B cell (primary cell): ENCODE measurements around the gene OR5C1. TPM values are rescaled to one million over a fixed set of nuclear protein-coding genes. Genes with fewer than 3 reads are reported as not detected.

Experiments used
- ATAC-seq: fragments of 200-7000 bp; cut with Tn5 transposase; one replicate; pipeline ENCODE4 v1.10.0; 2021; ENCODE audit warnings: low read depth, mild to moderate bottlenecking, moderate number of reproducible peaks, moderate library complexity
- CTCF ChIA-PET: fragments of 350-600 bp; sonication (Branson Sonifier 250); formaldehyde crosslinking; loops from one replicate; lab custom pipeline; 2021; ENCODE audit warnings: antibody characterized with exemption, inconsistent platforms; lab: Charles Lee
- POLR2A ChIA-PET: fragments of 350-600 bp; sonication (Branson Sonifier 250); formaldehyde crosslinking; loops from one replicate; lab custom pipeline; 2021; ENCODE audit warnings: antibody characterized with exemption; lab: Charles Lee
- DNase-seq: peaks from one replicate; pipeline ENCODE4 v3.0.0; 2013
- H2AFZ ChIP-seq: 2 replicates; pipeline ENCODE4 v1.6.1; 2012; ENCODE audit warnings: mild to moderate bottlenecking, low read depth, low read length; ENCODE audit not compliant: insufficient read depth, poor library complexity, severe bottlenecking
- H3K27ac ChIP-seq, 2 donors: 1 replicate in 1 of 2; 2 replicates in 1 of 2; pipeline ENCODE4 v1.5.1; 2012 to 2013; ENCODE audit warnings: low read length in 2 of 2, mild to moderate bottlenecking in 2 of 2, moderate library complexity in 1 of 2
- H3K27me3 ChIP-seq, 4 experiments: fragments of 200-600 bp in 1 of 4; sonication (generic) in 1 of 4; replicated peaks in 1 of 4; 1 replicate in 2 of 4; 2 replicates in 2 of 4; pipeline versions ENCODE4 v1.6.1 to v1.7.0; 2013 to 2016; ENCODE audit warnings: low read length in 3 of 4, mild to moderate bottlenecking in 2 of 4, mixed read lengths in 1 of 4, moderate library complexity in 1 of 4; ENCODE audit not compliant: insufficient read depth in 4 of 4, control insufficient read depth in 3 of 4; ENCODE audit errors: control extremely low read depth in 1 of 4
- H3K36me3 ChIP-seq, 2 experiments: replicated peaks in 1 of 2; 1 replicate in 1 of 2; 2 replicates in 1 of 2; pipeline versions ENCODE4 v1.6.1 to v1.7.1; 2013; ENCODE audit warnings: low read length in 1 of 2; ENCODE audit not compliant: insufficient read depth in 2 of 2, control insufficient read depth in 1 of 2; ENCODE audit errors: control extremely low read depth in 1 of 2, extremely low read depth in 1 of 2
- H3K4me1 ChIP-seq, 2 donors: fragments of 200-600 bp in 1 of 2; sonication (generic) in 1 of 2; 1 replicate in 1 of 2; 2 replicates in 1 of 2; pipeline versions ENCODE4 v1.5.1 to v1.6.1; 2013 to 2017; ENCODE audit warnings: low read length in 2 of 2; ENCODE audit not compliant: control insufficient read depth in 2 of 2, insufficient read depth in 2 of 2
- H3K4me2 ChIP-seq: replicated peaks from 2 replicates; pipeline ENCODE3; 2012; ENCODE audit warnings: mild to moderate bottlenecking, low read depth, low read length; ENCODE audit not compliant: poor library complexity, severe bottlenecking
- H3K4me3 ChIP-seq, 5 experiments: fragments of 200-600 bp in 1 of 5; sonication (generic) in 1 of 5; 1 replicate in 3 of 5; 2 replicates in 2 of 5; pipeline versions ENCODE4 v1.5.1 to v1.7.0; 2011 to 2016; ENCODE audit warnings: low read length in 4 of 5, mild to moderate bottlenecking in 4 of 5, low read depth in 2 of 5, control low read depth in 1 of 5, moderate library complexity in 1 of 5; ENCODE audit not compliant: insufficient read depth in 1 of 5; ENCODE audit errors: control extremely low read depth in 1 of 5, extremely low read depth in 1 of 5
- H3K79me2 ChIP-seq: fragments of 200-600 bp; sonication (generic); one replicate; pipeline ENCODE4 v1.6.0; 2016; ENCODE audit warnings: low read length; ENCODE audit not compliant: control insufficient read depth, insufficient read depth
- H3K9ac ChIP-seq: fragments of 200-600 bp; sonication (generic); 2 replicates; pipeline ENCODE4 v1.6.1; 2017; ENCODE audit warnings: mild to moderate bottlenecking, low read length, moderate library complexity
- H3K9me3 ChIP-seq, 3 donors: one replicate each; pipeline versions ENCODE4 v1.6.1 to v1.7.1; 2013; ENCODE audit warnings: low read length in 2 of 3; ENCODE audit not compliant: control insufficient read depth in 2 of 3, insufficient read depth in 1 of 3; ENCODE audit errors: control extremely low read depth in 1 of 3
- H4K20me1 ChIP-seq: 2 replicates; pipeline ENCODE4 v1.6.0; 2012; ENCODE audit warnings: mild to moderate bottlenecking, low read length; ENCODE audit not compliant: insufficient read depth, control insufficient read depth, poor library complexity, severe bottlenecking
- H3K27ac Mint-ChIP-seq: one replicate; pipeline ENCODE4 v1.8.0; 2021; ENCODE audit warnings: mixed read lengths
- H3K27me3 Mint-ChIP-seq: one replicate; pipeline ENCODE4 v1.8.0; 2021; ENCODE audit warnings: mixed read lengths
- H3K4me1 Mint-ChIP-seq: one replicate; pipeline ENCODE4 v1.8.0; 2021; ENCODE audit warnings: mixed read lengths
- H3K4me3 Mint-ChIP-seq: one replicate; pipeline ENCODE4 v1.8.0; 2021; ENCODE audit warnings: mixed read lengths
- H3K9me3 Mint-ChIP-seq: one replicate; pipeline ENCODE4 v1.8.0; 2022; ENCODE audit warnings: mixed read lengths; ENCODE audit not compliant: insufficient read depth
- EZH2 ChIP-seq: IDR thresholded peaks from 2 replicates; pipeline ENCODE4 v1.6.1; 2012; ENCODE audit warnings: borderline replicate concordance, low read depth, mild to moderate bottlenecking, moderate library complexity, low read length; ENCODE audit not compliant: insufficient read depth, poor library complexity, severe bottlenecking
- WGBS: methylation state at CpG from one replicate; pipeline ENCODE4 v1.1.5; 2013; ENCODE audit warnings: missing lambda C conversion rate; ENCODE audit not compliant: insufficient coverage; 5-methylcytosine and 5-hydroxymethylcytosine counted together
- intact Hi-C: fragments of 100-400 bp; cut with micrococcal nuclease; formaldehyde crosslinking; loops from one replicate; pipeline ENCODE4 v1.10.0; 2022
- polyA plus RNA-seq: library from polyadenylated mRNA; depleted of rRNA; stranded (reverse); fragments of >200 nt; gene quantifications from 2 replicates; pipeline ENCODE4 v1.2.3, GENCODE V29; 2012
- total RNA-seq, 2 donors: library from RNA; stranded (reverse); fragments of 120-200 nt in 1 of 2; gene quantifications; 1 replicate in 1 of 2; 2 replicates in 1 of 2; pipeline versions ENCODE4 v1.2.3 to v1.2.4, GENCODE V29; 2013 to 2022
- TF ChIP-seq, protein P1 (sequence below): fragments of 200-600 bp; IDR thresholded peaks from one replicate; pipeline ENCODE4 v1.8.0; 2022; ENCODE audit warnings: antibody characterized with exemption, mild to moderate bottlenecking

The OR5C1 gene
- total and polyA plus RNA-seq, 2 donors (not counting 1 experiment from before 2014, with no cell fraction given) = not detected

GRCh38 chr9:122810306-122810946, 21.7 kb downstream of the OR5C1 start:
- Mint-ChIP-seq H3K9me3 (no peaks in the 10 kb centered on the region), H3K27ac (no peak overlapping the region), H3K27me3 (no peaks in the 10 kb centered on the region), H3K4me3 (no peak overlapping the region), H3K4me1 (peaks cover 8% of the 10 kb centered on the region)
- TF ChIP-seq, protein P1, sequence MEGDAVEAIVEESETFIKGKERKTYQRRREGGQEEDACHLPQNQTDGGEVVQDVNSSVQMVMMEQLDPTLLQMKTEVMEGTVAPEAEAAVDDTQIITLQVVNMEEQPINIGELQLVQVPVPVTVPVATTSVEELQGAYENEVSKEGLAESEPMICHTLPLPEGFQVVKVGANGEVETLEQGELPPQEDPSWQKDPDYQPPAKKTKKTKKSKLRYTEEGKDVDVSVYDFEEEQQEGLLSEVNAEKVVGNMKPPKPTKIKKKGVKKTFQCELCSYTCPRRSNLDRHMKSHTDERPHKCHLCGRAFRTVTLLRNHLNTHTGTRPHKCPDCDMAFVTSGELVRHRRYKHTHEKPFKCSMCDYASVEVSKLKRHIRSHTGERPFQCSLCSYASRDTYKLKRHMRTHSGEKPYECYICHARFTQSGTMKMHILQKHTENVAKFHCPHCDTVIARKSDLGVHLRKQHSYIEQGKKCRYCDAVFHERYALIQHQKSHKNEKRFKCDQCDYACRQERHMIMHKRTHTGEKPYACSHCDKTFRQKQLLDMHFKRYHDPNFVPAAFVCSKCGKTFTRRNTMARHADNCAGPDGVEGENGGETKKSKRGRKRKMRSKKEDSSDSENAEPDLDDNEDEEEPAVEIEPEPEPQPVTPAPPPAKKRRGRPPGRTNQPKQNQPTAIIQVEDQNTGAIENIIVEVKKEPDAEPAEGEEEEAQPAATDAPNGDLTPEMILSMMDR = peak; percentile 88
- no peak for TF ChIP-seq EZH2
- no peak overlapping the region for H3K27ac ChIP-seq
- H3K9me3 ChIP-seq = no peaks in the 10 kb centered on the region
- no peaks in the 10 kb centered on the region for H3K27me3 ChIP-seq
- CTCF ChIA-PET = interaction anchor here (0.5 to 8.7 kb wide), 12 partner anchors 10 to 717 kb away, joined by 3 to 58 read pairs (median 5); no protein-coding TSS in a partner anchor
- H3K4me2 ChIP-seq = no peak overlapping the region
- intact Hi-C loops = loop anchor here (1.0 kb wide), 2 partner anchors 345 to 685 kb away; no protein-coding TSS in a partner anchor
- peaks cover 5 to 8% of the 10 kb centered on the region in 2 donors for H3K4me1 ChIP-seq
- no peaks in the 10 kb centered on the region for H3K36me3 ChIP-seq
- ATAC-seq (peak; percentile 91), DNase-seq (peak; percentile 82)
- H2AFZ ChIP-seq = peak overlapping the region; percentile 0
- POLR2A ChIA-PET = no interaction called here
- H4K20me1 ChIP-seq = no peaks in the 10 kb centered on the region
- no peaks in the 10 kb centered on the region for H3K79me2 ChIP-seq
- no peak overlapping the region for H3K9ac ChIP-seq
- no peak overlapping the region for H3K4me3 ChIP-seq
- 20% methylated on average over 2 of the region's 8 CpGs for WGBS

GRCh38 chr9:122812736-122813135, 24.0 kb downstream of the OR5C1 start:
- Histone ChIP-seq H3K27me3 (no peaks in the 10 kb centered on the region), H3K36me3 (no peaks in the 10 kb centered on the region), H3K4me1 (peaks cover 18 to 22% of the 10 kb centered on the region in 2 donors), H3K27ac (no peak overlapping the region), H3K4me2 (no peak overlapping the region), H3K9ac (no peak overlapping the region), H4K20me1 (no peaks in the 10 kb centered on the region), H3K4me3 (no peak overlapping the region), H2AFZ (no peak overlapping the region), H3K79me2 (no peaks in the 10 kb centered on the region), H3K9me3 (no peaks in the 10 kb centered on the region)
- no peaks in the 10 kb centered on the region for H3K9me3 Mint-ChIP-seq
- no CpG with 5 or more reads among the region's 4 CpGs for WGBS
- H3K4me1 Mint-ChIP-seq = peaks cover 20% of the 10 kb centered on the region
- H3K4me3 Mint-ChIP-seq = no peak overlapping the region
- DNase-seq (no peak), ATAC-seq (no peak)
- no peak for TF ChIP-seq EZH2
- TF ChIP-seq, protein P1 = no peak
- POLR2A ChIA-PET = no interaction called here
- intact Hi-C loops = no loop called here
- CTCF ChIA-PET = interaction anchor here (0.7 to 8.7 kb wide), 4 partner anchors 349 to 714 kb away, joined by 3 to 58 read pairs (median 38); no protein-coding TSS in a partner anchor
- H3K27ac Mint-ChIP-seq = no peak overlapping the region
- H3K27me3 Mint-ChIP-seq = no peaks in the 10 kb centered on the region
